HG03521 (cell line): Measurements from ENCODE around the gene PKD1L1.
"Not testable (repeated sequence)": the region's sequence is repeated elsewhere in the genome, so short reads cannot be mapped to it uniquely, and the experiment has no call there.

Experiments
- ATAC-seq: cut with Tn5 transposase; IDR thresholded peaks from one replicate; pipeline ENCODE4 v1.9.1; 2021; ENCODE audit warnings: mild to moderate bottlenecking, moderate library complexity; ENCODE audit not compliant: unreplicated experiment

PKD1L1 gene

GRCh38 chr7:47775238-47775637 lies 173.0 kb downstream of the PKD1L1 start:
- no peak for ATAC-seq

GRCh38 chr7:47772492-47772891 lies 175.8 kb downstream of the PKD1L1 start:
- no peak for ATAC-seq

- ATAC-seq = no peak
Measured at GRCh38 chr7:47771990-47772360, 176.3 kb downstream of the PKD1L1 start.

GRCh38 chr7:47771336-47771989 lies 176.8 kb downstream of the PKD1L1 start:
- no peak for ATAC-seq

GRCh38 chr7:47766126-47766525 lies 182.1 kb downstream of the PKD1L1 start:
- ATAC-seq = no peak

- ATAC-seq = no peak
Measured at GRCh38 chr7:47765373-47765979, 182.8 kb downstream of the PKD1L1 start.

GRCh38 chr7:47764746-47765145 lies 183.5 kb downstream of the PKD1L1 start:
- ATAC-seq = no peak

GRCh38 chr7:47763063-47763974 lies 184.9 kb downstream of the PKD1L1 start:
- ATAC-seq = no peak

GRCh38 chr7:47762746-47763062 lies 185.6 kb downstream of the PKD1L1 start:
- ATAC-seq = no peak

- no peak for ATAC-seq
Measured at GRCh38 chr7:47762207-47762606, 186.1 kb downstream of the PKD1L1 start.

- ATAC-seq = no peak
Measured at GRCh38 chr7:47759056-47759706, 189.1 kb downstream of the PKD1L1 start.

- no peak for ATAC-seq
Measured at GRCh38 chr7:47758546-47758945, 189.7 kb downstream of the PKD1L1 start.

GRCh38 chr7:47757921-47758411 lies 190.3 kb downstream of the PKD1L1 start:
- no peak for ATAC-seq

- ATAC-seq = no peak
Measured at GRCh38 chr7:47756636-47757035, 191.6 kb downstream of the PKD1L1 start.

- no peak for ATAC-seq
Measured at GRCh38 chr7:47755248-47755647, 193.0 kb downstream of the PKD1L1 start.

- ATAC-seq = not testable (repeated sequence)
Measured at GRCh38 chr7:47751724-47752123, 196.5 kb downstream of the PKD1L1 start.

GRCh38 chr7:47751043-47751442 lies 197.2 kb downstream of the PKD1L1 start:
- ATAC-seq = no peak

- ATAC-seq = no peak
Measured at GRCh38 chr7:47748041-47748440, 200.2 kb downstream of the PKD1L1 start.

- no peak for ATAC-seq
Measured at GRCh38 chr7:47747160-47747559, 201.1 kb downstream of the PKD1L1 start.

- no peak for ATAC-seq
Measured at GRCh38 chr7:47746468-47746867, 201.8 kb downstream of the PKD1L1 start.

GRCh38 chr7:47744883-47745282 lies 203.4 kb downstream of the PKD1L1 start:
- ATAC-seq = no peak
